Stomach (tissue), 4 donors: ENCODE results near the gene BUB1.
"Not testable (repeated sequence)": the region's sequence is repeated elsewhere in the genome, so short reads cannot be mapped to it uniquely, and the experiment has no call there.

Experiments
- POLR2AphosphoS5 ChIP-seq, 3 donors: sonication (generic); formaldehyde crosslinking; IDR thresholded peaks; one replicate each; pipeline ENCODE4 v1.6.1; 2016; ENCODE audit warnings: antibody characterized with exemption in 3 of 3
- TF ChIP-seq, protein P1 (sequence below), 7 experiments: fragments of 450-650 bp in 4 of 7; fragments of 200-600 bp in 3 of 7; sonication (generic) in 3 of 7; IDR thresholded peaks; one replicate each; pipeline ENCODE4 v1.5.1; 2016 to 2019; ENCODE audit warnings: antibody characterized with exemption in 7 of 7, control low read depth in 2 of 7, mild to moderate bottlenecking in 1 of 7

DNA sequence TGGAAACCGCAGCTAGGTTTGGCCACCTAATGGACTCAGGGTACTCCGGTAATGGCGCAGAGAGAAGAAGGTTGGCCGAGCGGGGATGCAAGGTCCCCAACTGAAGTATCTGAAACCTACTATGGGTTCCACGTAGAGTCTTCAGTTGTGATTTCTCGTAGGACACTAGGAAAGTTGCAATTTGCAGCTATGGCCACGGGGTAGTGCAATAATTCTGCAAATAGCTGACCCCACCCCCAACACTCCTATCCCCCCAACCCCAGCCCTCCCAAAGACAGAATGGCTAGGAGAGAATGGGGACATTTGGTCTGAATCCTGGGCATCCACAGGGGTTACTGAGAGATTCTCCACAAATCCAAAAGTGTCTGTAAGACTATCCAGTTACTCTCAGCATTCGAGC is 75.7 kb downstream of the BUB1 start:
- TF ChIP-seq, protein P1, sequence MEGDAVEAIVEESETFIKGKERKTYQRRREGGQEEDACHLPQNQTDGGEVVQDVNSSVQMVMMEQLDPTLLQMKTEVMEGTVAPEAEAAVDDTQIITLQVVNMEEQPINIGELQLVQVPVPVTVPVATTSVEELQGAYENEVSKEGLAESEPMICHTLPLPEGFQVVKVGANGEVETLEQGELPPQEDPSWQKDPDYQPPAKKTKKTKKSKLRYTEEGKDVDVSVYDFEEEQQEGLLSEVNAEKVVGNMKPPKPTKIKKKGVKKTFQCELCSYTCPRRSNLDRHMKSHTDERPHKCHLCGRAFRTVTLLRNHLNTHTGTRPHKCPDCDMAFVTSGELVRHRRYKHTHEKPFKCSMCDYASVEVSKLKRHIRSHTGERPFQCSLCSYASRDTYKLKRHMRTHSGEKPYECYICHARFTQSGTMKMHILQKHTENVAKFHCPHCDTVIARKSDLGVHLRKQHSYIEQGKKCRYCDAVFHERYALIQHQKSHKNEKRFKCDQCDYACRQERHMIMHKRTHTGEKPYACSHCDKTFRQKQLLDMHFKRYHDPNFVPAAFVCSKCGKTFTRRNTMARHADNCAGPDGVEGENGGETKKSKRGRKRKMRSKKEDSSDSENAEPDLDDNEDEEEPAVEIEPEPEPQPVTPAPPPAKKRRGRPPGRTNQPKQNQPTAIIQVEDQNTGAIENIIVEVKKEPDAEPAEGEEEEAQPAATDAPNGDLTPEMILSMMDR (IDR thresholded peaks at IDR 0.05), result not testable (repeated sequence)
- not testable (repeated sequence) for TF ChIP-seq POLR2AphosphoS5 (IDR thresholded peaks at IDR 0.05)
